ENCODE data around the gene INPP5A.

- TF ChIP-seq POLR2A (IDR thresholded peaks at IDR 0.05) (no peak), CTCF (IDR thresholded peaks at IDR 0.05) (no peak)
Measured at GRCh38 chr10:132548106-132548823, 10.7 kb downstream of the INPP5A start.

All from lower leg skin (tissue), 3 donors.